ENCODE measurements around the gene SCGN. TPM values are rescaled to one million over a fixed set of nuclear protein-coding genes. Genes with fewer than 3 reads are reported as not detected.

Gene SCGN
- total RNA-seq, 1 donor from 2014 or later: not detected

GRCh38 chr6:25671652-25672051, 19.6 kb downstream of the SCGN start:
- no peak for FAIRE-seq
- DNase-seq (ENCODE audit: low read depth): no peak
- no peak for TF ChIP-seq CTCF (IDR thresholded peaks at IDR 0.05; ENCODE audit: insufficient read depth, low read length, severe bottlenecking)
- Histone ChIP-seq H3K27me3 (ENCODE audit: control insufficient read depth, insufficient read depth, low read length) (peaks cover 2% of the 10 kb centered on the region), H3K36me3 (ENCODE audit: control insufficient read depth, insufficient read depth, low read length) (no peaks in the 10 kb centered on the region), H3K4me3 (ENCODE audit: low read depth, low read length) (no peak overlapping the region)

GRCh38 chr6:25675167-25675566, 23.2 kb downstream of the SCGN start:
- no peak for TF ChIP-seq CTCF (IDR thresholded peaks at IDR 0.05; ENCODE audit: insufficient read depth, low read length, severe bottlenecking)
- no peak for DNase-seq (ENCODE audit: low read depth)
- peak; percentile 50 for FAIRE-seq
- Histone ChIP-seq H3K27me3 (ENCODE audit: control insufficient read depth, insufficient read depth, low read length) (peaks cover 2% of the 10 kb centered on the region), H3K36me3 (ENCODE audit: control insufficient read depth, insufficient read depth, low read length) (no peaks in the 10 kb centered on the region), H3K4me3 (ENCODE audit: low read depth, low read length) (no peak overlapping the region)

- Histone ChIP-seq H3K4me3 (ENCODE audit: low read depth, low read length) (no peak overlapping the region), H3K36me3 (ENCODE audit: control insufficient read depth, insufficient read depth, low read length) (no peaks in the 10 kb centered on the region), H3K27me3 (ENCODE audit: control insufficient read depth, insufficient read depth, low read length) (peaks cover 2% of the 10 kb centered on the region)
- DNase-seq (ENCODE audit: low read depth) (no peak), FAIRE-seq (no peak)
- TF ChIP-seq CTCF (IDR thresholded peaks at IDR 0.05; ENCODE audit: insufficient read depth, low read length, severe bottlenecking): no peak
Measured at GRCh38 chr6:25676775-25677174, 24.8 kb downstream of the SCGN start.

GRCh38 chr6:25681848-25682247, 29.8 kb downstream of the SCGN start:
- Histone ChIP-seq H3K27me3 (ENCODE audit: control insufficient read depth, insufficient read depth, low read length) (no peaks in the 10 kb centered on the region), H3K4me3 (ENCODE audit: low read depth, low read length) (no peak overlapping the region), H3K36me3 (ENCODE audit: control insufficient read depth, insufficient read depth, low read length) (no peaks in the 10 kb centered on the region)
- TF ChIP-seq CTCF (IDR thresholded peaks at IDR 0.05; ENCODE audit: insufficient read depth, low read length, severe bottlenecking): no peak
- FAIRE-seq: no peak
- DNase-seq (ENCODE audit: low read depth): no peak

- H3K27me3 ChIP-seq (ENCODE audit: control insufficient read depth, insufficient read depth, low read length): no peaks in the 10 kb centered on the region
- no peak overlapping the region for H3K4me3 ChIP-seq (ENCODE audit: low read depth, low read length)
- FAIRE-seq (no peak), DNase-seq (ENCODE audit: low read depth) (no peak)
- H3K36me3 ChIP-seq (ENCODE audit: control insufficient read depth, insufficient read depth, low read length): no peaks in the 10 kb centered on the region
- TF ChIP-seq CTCF (IDR thresholded peaks at IDR 0.05; ENCODE audit: insufficient read depth, low read length, severe bottlenecking): no peak
Measured at GRCh38 chr6:25682324-25682723, 30.3 kb downstream of the SCGN start.

GRCh38 chr6:25684565-25684964, 32.5 kb downstream of the SCGN start:
- Histone ChIP-seq H3K36me3 (ENCODE audit: control insufficient read depth, insufficient read depth, low read length) (no peaks in the 10 kb centered on the region), H3K4me3 (ENCODE audit: low read depth, low read length) (no peak overlapping the region), H3K27me3 (ENCODE audit: control insufficient read depth, insufficient read depth, low read length) (no peaks in the 10 kb centered on the region)
- TF ChIP-seq CTCF (IDR thresholded peaks at IDR 0.05; ENCODE audit: insufficient read depth, low read length, severe bottlenecking): no peak
- FAIRE-seq: no peak
- no peak for DNase-seq (ENCODE audit: low read depth)
